Skeletal muscle tissue (tissue), 4 donors: ENCODE measurements around the gene UVSSA. TPM values are rescaled to one million over a fixed set of nuclear protein-coding genes. Genes with fewer than 3 reads are reported as not detected.

Source experiments
- H3K27ac ChIP-seq: one replicate; pipeline ENCODE4 v1.7.0; 2013; ENCODE audit warnings: mild to moderate bottlenecking, low read depth, low read length, inconsistent platforms
- H3K27me3 ChIP-seq, 3 donors: one replicate each; pipeline ENCODE4 v1.7.0; 2013; ENCODE audit warnings: low read length in 3 of 3; ENCODE audit not compliant: control insufficient read depth in 3 of 3, insufficient read depth in 3 of 3
- H3K36me3 ChIP-seq, 3 donors: one replicate each; pipeline ENCODE4 v1.7.0; 2013; ENCODE audit warnings: low read length in 3 of 3; ENCODE audit not compliant: control insufficient read depth in 3 of 3, insufficient read depth in 3 of 3
- H3K4me1 ChIP-seq, 3 donors: one replicate each; pipeline ENCODE4 v1.7.0; 2013; ENCODE audit warnings: low read length in 3 of 3, mild to moderate bottlenecking in 3 of 3; ENCODE audit not compliant: control insufficient read depth in 3 of 3, insufficient read depth in 3 of 3
- H3K4me3 ChIP-seq, 3 donors: one replicate each; pipeline ENCODE4 v1.7.0; 2013; ENCODE audit warnings: low read length in 3 of 3
- H3K9ac ChIP-seq, 3 donors: one replicate each; pipeline ENCODE4 v1.7.0; 2013; ENCODE audit warnings: low read length in 3 of 3, mild to moderate bottlenecking in 3 of 3, moderate library complexity in 2 of 3, low read depth in 1 of 3
- H3K9me3 ChIP-seq, 3 donors: one replicate each; pipeline ENCODE4 v1.7.0; 2013; ENCODE audit warnings: low read length in 3 of 3; ENCODE audit not compliant: control insufficient read depth in 3 of 3
- total RNA-seq: library from RNA; depleted of rRNA; stranded (reverse); fragments of >200 nt; gene quantifications from one replicate; pipeline ENCODE4 v1.2.3, GENCODE V29; 2014
- donor health status: Osteomylitis.

UVSSA gene
- total RNA-seq, 1 donor from 2014 or later = 2.6 TPM

GRCh38 chr4:1407657-1408333 lies 60.8 kb downstream of the UVSSA start:
- Histone ChIP-seq H3K9ac (no peak overlapping the region), H3K9me3 (no peaks in the 10 kb centered on the region), H3K36me3 (no peaks in the 10 kb centered on the region), H3K27ac (no peak overlapping the region), H3K4me3 (no peak overlapping the region), H3K27me3 (peaks cover 68 to 94% (median 87%) of the 10 kb centered on the region in 3 donors), H3K4me1 (peaks cover 3 to 10% (median 8%) of the 10 kb centered on the region in 3 donors)

- H3K27ac ChIP-seq = no peak overlapping the region
- H3K27me3 ChIP-seq = peaks cover 71 to 94% (median 89%) of the 10 kb centered on the region in 3 donors
- no peak overlapping the region for H3K4me3 ChIP-seq
- no peaks in the 10 kb centered on the region for H3K9me3 ChIP-seq
- peaks cover 3 to 10% (median 6%) of the 10 kb centered on the region in 3 donors for H3K4me1 ChIP-seq
- H3K9ac ChIP-seq = no peak overlapping the region
- H3K36me3 ChIP-seq = no peaks in the 10 kb centered on the region
Measured at GRCh38 chr4:1408418-1408817, 61.4 kb downstream of the UVSSA start.

GRCh38 chr4:1409079-1409478 lies 62.1 kb downstream of the UVSSA start:
- no peak overlapping the region for H3K9ac ChIP-seq
- H3K9me3 ChIP-seq = no peaks in the 10 kb centered on the region
- peaks cover 3 to 8% (median 6%) of the 10 kb centered on the region in 3 donors for H3K4me1 ChIP-seq
- peaks cover 77 to 95% (median 89%) of the 10 kb centered on the region in 3 donors for H3K27me3 ChIP-seq
- no peaks in the 10 kb centered on the region for H3K36me3 ChIP-seq
- H3K27ac ChIP-seq = no peak overlapping the region
- H3K4me3 ChIP-seq = no peak overlapping the region

GRCh38 chr4:1409491-1410425 lies 62.8 kb downstream of the UVSSA start:
- Histone ChIP-seq H3K36me3 (no peaks in the 10 kb centered on the region), H3K27ac (no peak overlapping the region), H3K4me3 (no peak overlapping the region), H3K27me3 (peaks cover 76 to 88% (median 82%) of the 10 kb centered on the region in 3 donors), H3K9me3 (no peaks in the 10 kb centered on the region), H3K9ac (no peak overlapping the region), H3K4me1 (peaks cover 3 to 7% (median 6%) of the 10 kb centered on the region in 3 donors)

- H3K36me3 ChIP-seq = no peaks in the 10 kb centered on the region
- H3K27ac ChIP-seq = no peak overlapping the region
- H3K4me3 ChIP-seq = no peak overlapping the region
- peaks cover 0 to 6% (median under 1%) of the 10 kb centered on the region in 3 donors for H3K4me1 ChIP-seq
- no peaks in the 10 kb centered on the region for H3K9me3 ChIP-seq
- no peak overlapping the region for H3K9ac ChIP-seq
- H3K27me3 ChIP-seq = peaks cover 76 to 89% (median 81%) of the 10 kb centered on the region in 3 donors
Measured at GRCh38 chr4:1410491-1411325, 63.7 kb downstream of the UVSSA start.

GRCh38 chr4:1411436-1412375 lies 64.7 kb downstream of the UVSSA start:
- no peaks in the 10 kb centered on the region for H3K9me3 ChIP-seq
- H3K36me3 ChIP-seq = no peaks in the 10 kb centered on the region
- H3K4me3 ChIP-seq = no peak overlapping the region
- H3K27me3 ChIP-seq = peaks cover 79 to 89% (median 81%) of the 10 kb centered on the region in 3 donors
- H3K9ac ChIP-seq = no peak overlapping the region
- peaks cover 0 to 5% (median 0%) of the 10 kb centered on the region in 3 donors for H3K4me1 ChIP-seq
- H3K27ac ChIP-seq = no peak overlapping the region

GRCh38 chr4:1412376-1413203 lies 65.6 kb downstream of the UVSSA start:
- H3K27ac ChIP-seq = no peak overlapping the region
- no peaks in the 10 kb centered on the region for H3K36me3 ChIP-seq
- peaks cover 72 to 87% (median 80%) of the 10 kb centered on the region in 3 donors for H3K27me3 ChIP-seq
- no peak overlapping the region for H3K4me3 ChIP-seq
- no peak overlapping the region for H3K9ac ChIP-seq
- no peaks in the 10 kb centered on the region for H3K9me3 ChIP-seq
- no peaks in the 10 kb centered on the region for H3K4me1 ChIP-seq

- H3K9ac ChIP-seq = no peak overlapping the region
- no peak overlapping the region for H3K27ac ChIP-seq
- H3K4me3 ChIP-seq = no peak overlapping the region
- H3K4me1 ChIP-seq = no peaks in the 10 kb centered on the region
- peaks cover 68 to 87% (median 75%) of the 10 kb centered on the region in 3 donors for H3K27me3 ChIP-seq
- no peaks in the 10 kb centered on the region for H3K9me3 ChIP-seq
- no peaks in the 10 kb centered on the region for H3K36me3 ChIP-seq
Measured at GRCh38 chr4:1413204-1413663, 66.2 kb downstream of the UVSSA start.
